ENCODE measurements around the gene POLR2L.

Gene POLR2L

GRCh38 chr11:826836-827145 is 15.5 kb downstream of the POLR2L start:
- TF ChIP-seq CTCF (IDR thresholded peaks at IDR 0.05; ENCODE audit: low read depth, low read length, poor library complexity, severe bottlenecking): no peak
- Histone ChIP-seq H3F3A (ENCODE audit: control insufficient read depth, insufficient read depth) (no peaks in the 10 kb centered on the region; the same call in 1 of the 2 replicates), H3K4me3 (ENCODE audit: low read length) (peak overlapping the region; percentile 75), H3K36me3 (ENCODE audit: control insufficient read depth, low read length) (peaks cover 10% of the 10 kb centered on the region), H3K4me2 (ENCODE audit: low read length) (peak overlapping the region; percentile 90), H3K27ac (ENCODE audit: low read depth, low read length) (no peak overlapping the region), H3K27me3 (ENCODE audit: control insufficient read depth, low read length) (peaks cover 50% of the 10 kb centered on the region), H3K9me2 (replicated peaks; ENCODE audit: control insufficient read depth, low read length) (no peaks in the 10 kb centered on the region), H4K20me1 (ENCODE audit: control insufficient read depth, insufficient read depth, low read depth, low read length) (no peaks in the 10 kb centered on the region; the same call in 1 of the 2 replicates), H3K9me3 (ENCODE audit: control insufficient read depth, insufficient read depth, low read length) (no peaks in the 10 kb centered on the region), H3K79me2 (ENCODE audit: control insufficient read depth, low read length) (no peaks in the 10 kb centered on the region), H3K4me1 (ENCODE audit: control insufficient read depth, low read length) (peaks cover 51% of the 10 kb centered on the region)

- Histone ChIP-seq H4K20me1 (ENCODE audit: control insufficient read depth, insufficient read depth, low read depth, low read length) (peaks cover under 1% of the 10 kb centered on the region; the same call in 1 of the 2 replicates), H3F3A (ENCODE audit: control insufficient read depth, insufficient read depth) (no peaks in the 10 kb centered on the region; the same call in 1 of the 2 replicates), H3K9me2 (replicated peaks; ENCODE audit: control insufficient read depth, low read length) (no peaks in the 10 kb centered on the region), H3K4me2 (ENCODE audit: low read length) (peak overlapping the region; percentile 90), H3K27me3 (ENCODE audit: control insufficient read depth, low read length) (peaks cover 45% of the 10 kb centered on the region), H3K79me2 (ENCODE audit: control insufficient read depth, low read length) (peaks cover 4% of the 10 kb centered on the region), H3K4me3 (ENCODE audit: low read length) (peak overlapping the region; percentile 75; the same call in 1 of the 2 replicates), H3K9me3 (ENCODE audit: control insufficient read depth, insufficient read depth, low read length) (no peaks in the 10 kb centered on the region), H3K36me3 (ENCODE audit: control insufficient read depth, low read length) (peaks cover 13% of the 10 kb centered on the region), H3K27ac (ENCODE audit: low read depth, low read length) (no peak overlapping the region), H3K4me1 (ENCODE audit: control insufficient read depth, low read length) (peaks cover 50% of the 10 kb centered on the region)
- no peak for TF ChIP-seq EZH2phosphoT487 (IDR thresholded peaks at IDR 0.05; ENCODE audit: borderline replicate concordance, low read length)
- TF ChIP-seq CTCF (IDR thresholded peaks at IDR 0.05; ENCODE audit: low read depth, low read length, poor library complexity, severe bottlenecking): no peak
Observed at GRCh38 chr11:826227-826621, 16.1 kb downstream of the POLR2L start.

GRCh38 chr11:825366-826226 is 16.7 kb downstream of the POLR2L start:
- no peak overlapping the region for H3K4me2 ChIP-seq (ENCODE audit: low read length)
- TF ChIP-seq EZH2phosphoT487 (IDR thresholded peaks at IDR 0.05; ENCODE audit: borderline replicate concordance, low read length) (no peak), CTCF (IDR thresholded peaks at IDR 0.05; ENCODE audit: low read depth, low read length, poor library complexity, severe bottlenecking) (no peak)
- H3K9me3 ChIP-seq (ENCODE audit: control insufficient read depth, insufficient read depth, low read length): no peaks in the 10 kb centered on the region
- no peak overlapping the region for H3K4me3 ChIP-seq (ENCODE audit: low read length)
- H3F3A ChIP-seq (ENCODE audit: control insufficient read depth, insufficient read depth): no peaks in the 10 kb centered on the region; the same call in 1 of the 2 replicates
- peaks cover 38% of the 10 kb centered on the region for H3K27me3 ChIP-seq (ENCODE audit: control insufficient read depth, low read length)
- peaks cover 10% of the 10 kb centered on the region for H3K79me2 ChIP-seq (ENCODE audit: control insufficient read depth, low read length)
- H4K20me1 ChIP-seq (ENCODE audit: control insufficient read depth, insufficient read depth, low read depth, low read length): peaks cover 7% of the 10 kb centered on the region
- no peaks in the 10 kb centered on the region for H3K9me2 ChIP-seq (replicated peaks; ENCODE audit: control insufficient read depth, low read length)
- H3K36me3 ChIP-seq (ENCODE audit: control insufficient read depth, low read length): peaks cover 13% of the 10 kb centered on the region
- H3K27ac ChIP-seq (ENCODE audit: low read depth, low read length): no peak overlapping the region
- peaks cover 48% of the 10 kb centered on the region for H3K4me1 ChIP-seq (ENCODE audit: control insufficient read depth, low read length)

Measured in DOHH2 (cell line).